Dedifferentiated amniotic fluid mesenchymal stem cell (primary cell): ENCODE data around the gene SS18.

Experiments used
- DNase-seq: peaks from one replicate; pipeline ENCODE4 v3.0.0-alpha.2; 2016; ENCODE audit errors: extremely low spot score

The SS18 gene

DNA sequence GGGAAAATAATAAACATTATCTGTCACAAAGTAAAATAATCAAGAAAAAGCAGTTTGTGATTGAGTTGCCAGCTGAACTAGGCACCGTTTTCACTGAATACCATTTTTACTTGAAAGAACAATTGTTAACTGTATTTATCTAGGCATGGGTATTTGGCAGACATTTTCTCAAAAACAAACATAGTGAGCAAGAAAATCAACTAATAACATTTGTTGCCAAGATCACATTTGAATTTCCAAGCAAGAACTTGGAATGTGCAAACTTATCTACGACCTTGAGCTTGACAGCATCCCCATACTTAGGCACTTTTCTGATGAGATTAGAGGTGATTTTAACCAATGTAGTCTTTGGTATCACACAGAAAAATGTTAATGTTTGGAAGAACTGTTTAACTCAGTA lies 16.7 kb downstream of the SS18 start:
- DNase-seq, result no peak

GRCh38 chr18:26071725-26072124 lies 18.7 kb downstream of the SS18 start:
- DNase-seq, result no peak

DNA sequence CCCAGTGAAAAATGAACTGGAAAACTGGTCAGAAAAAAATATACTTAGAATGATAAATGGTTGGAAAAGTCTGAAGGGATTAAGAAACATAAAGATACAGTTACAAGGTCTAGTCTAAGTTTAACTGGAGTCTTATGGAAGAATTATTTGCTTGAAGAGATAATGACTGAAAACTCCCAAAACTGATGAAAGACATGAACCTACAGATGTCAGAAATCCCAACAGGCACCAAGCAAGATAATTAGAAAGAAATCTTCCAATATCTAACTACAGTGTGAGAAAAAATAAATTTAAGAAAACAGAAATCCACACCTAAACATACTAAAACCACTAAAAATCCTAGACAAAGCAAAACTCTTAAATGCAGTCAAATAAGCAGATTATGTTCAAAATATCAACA lies 19.4 kb downstream of the SS18 start:
- no peak for DNase-seq

GRCh38 chr18:26059357-26059756 lies 31.1 kb downstream of the SS18 start:
- no peak for DNase-seq

GRCh38 chr18:26057344-26057773 lies 33.1 kb downstream of the SS18 start:
- DNase-seq, result no peak

DNA sequence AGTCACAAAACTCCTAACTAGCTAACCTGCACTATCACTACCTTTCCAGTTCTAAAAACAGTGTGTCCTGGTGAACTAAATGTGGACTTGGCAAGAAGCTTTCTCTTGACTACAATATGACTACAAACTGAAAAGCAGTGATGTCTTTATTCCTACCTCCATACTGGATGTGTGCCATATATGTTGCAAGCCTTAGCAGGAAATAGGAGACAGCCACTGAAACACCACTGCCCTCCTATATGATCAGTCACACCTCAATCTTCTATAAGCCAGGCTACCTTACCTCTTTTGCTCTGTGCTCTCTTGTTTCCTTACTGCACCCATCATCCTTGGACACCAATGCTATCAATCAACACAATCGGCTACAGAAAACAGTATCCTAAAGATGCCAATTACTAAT lies 34.1 kb downstream of the SS18 start:
- no peak for DNase-seq

GRCh38 chr18:26052505-26052904 lies 37.9 kb downstream of the SS18 start:
- DNase-seq, result no peak

GRCh38 chr18:26051843-26052242 lies 38.6 kb downstream of the SS18 start:
- DNase-seq, result no peak

DNA sequence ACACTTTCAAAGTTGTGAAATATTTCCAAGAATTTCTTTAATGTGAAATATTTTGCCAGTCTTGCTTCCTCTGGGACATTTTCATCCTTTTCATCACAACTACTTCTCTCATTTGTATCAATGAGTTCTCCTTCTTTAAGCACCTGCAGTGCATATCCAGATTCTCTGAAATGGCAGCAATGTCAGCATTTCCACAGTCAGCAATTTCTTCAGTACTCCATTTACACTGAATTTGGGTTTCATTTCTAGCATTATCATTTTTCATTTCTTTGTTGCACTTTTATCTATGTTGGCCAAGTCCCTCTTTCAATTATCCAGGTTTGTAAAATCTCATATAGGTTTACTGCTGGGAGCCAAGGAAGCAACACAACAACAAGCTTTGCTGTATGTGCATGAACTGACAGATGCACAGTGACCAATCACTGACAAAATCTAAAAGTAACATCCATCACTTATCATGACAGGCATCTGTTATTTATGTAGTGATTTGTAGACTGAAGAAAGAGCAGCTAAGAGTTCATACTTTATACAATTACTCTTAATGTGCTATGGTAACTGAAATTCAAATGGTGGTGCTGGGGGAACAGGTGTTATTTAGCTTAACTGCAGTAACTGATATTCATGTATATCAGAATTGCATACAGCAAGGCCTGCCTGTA lies 43.9 kb downstream of the SS18 start:
- no peak for DNase-seq

- no peak for DNase-seq
Measured at GRCh38 chr18:26044807-26045206, 45.6 kb downstream of the SS18 start.

- no peak for DNase-seq
Measured at GRCh38 chr18:26040051-26040656, 50.3 kb downstream of the SS18 start.

- no peak for DNase-seq
Measured at GRCh38 chr18:26039203-26039602, 51.2 kb downstream of the SS18 start.

GRCh38 chr18:26036635-26037034 lies 53.8 kb downstream of the SS18 start:
- DNase-seq, result no peak

GRCh38 chr18:26034850-26035497 lies 55.4 kb downstream of the SS18 start:
- DNase-seq, result no peak

DNA sequence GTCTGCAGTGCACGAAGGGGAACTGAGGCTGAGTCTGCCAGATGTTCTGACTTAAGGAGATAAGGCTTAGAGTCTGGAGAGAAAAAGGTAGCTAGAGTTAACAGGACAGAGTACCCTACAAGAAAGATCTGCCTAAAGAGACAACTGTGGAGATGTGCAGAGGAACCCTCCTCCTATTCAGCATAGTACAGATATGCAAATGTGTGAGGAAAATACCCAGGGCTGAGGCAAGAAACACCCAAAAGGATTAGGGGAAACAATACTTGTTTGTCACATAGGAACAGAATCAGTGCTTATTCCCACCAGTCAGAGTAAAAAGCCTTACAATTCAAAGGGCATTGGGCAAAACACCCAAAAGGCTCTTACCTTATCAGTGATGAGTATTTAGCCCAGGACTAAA lies 67.8 kb downstream of the SS18 start:
- DNase-seq, result no peak

GRCh38 chr18:26021061-26021754 lies 69.2 kb downstream of the SS18 start:
- no peak for DNase-seq

DNA sequence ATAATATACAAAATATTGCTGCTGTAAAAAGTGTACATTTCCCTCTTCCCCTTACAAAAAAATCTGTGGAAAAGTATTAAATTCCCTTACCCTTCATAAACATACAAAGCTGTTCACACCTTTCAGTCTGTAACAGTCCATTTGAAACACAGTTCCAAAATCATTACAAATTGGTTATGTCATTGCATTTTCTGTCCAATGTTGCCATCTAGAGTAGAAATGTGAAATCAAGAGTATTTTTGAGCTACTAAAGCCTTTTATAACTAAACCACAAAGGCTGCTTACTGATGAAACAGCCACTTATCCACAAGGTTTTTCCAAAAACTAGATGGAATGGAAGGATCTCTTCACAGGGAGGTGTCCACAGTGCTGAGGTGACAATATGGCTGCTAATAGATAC lies 72.5 kb downstream of the SS18 start:
- DNase-seq, result no peak

- no peak for DNase-seq
Measured at GRCh38 chr18:26014462-26014861, 76.0 kb downstream of the SS18 start.

GRCh38 chr18:26008619-26009018 lies 81.8 kb downstream of the SS18 start:
- DNase-seq, result no peak

- no peak for DNase-seq
Measured at GRCh38 chr18:26008096-26008495, 82.3 kb downstream of the SS18 start.

DNA sequence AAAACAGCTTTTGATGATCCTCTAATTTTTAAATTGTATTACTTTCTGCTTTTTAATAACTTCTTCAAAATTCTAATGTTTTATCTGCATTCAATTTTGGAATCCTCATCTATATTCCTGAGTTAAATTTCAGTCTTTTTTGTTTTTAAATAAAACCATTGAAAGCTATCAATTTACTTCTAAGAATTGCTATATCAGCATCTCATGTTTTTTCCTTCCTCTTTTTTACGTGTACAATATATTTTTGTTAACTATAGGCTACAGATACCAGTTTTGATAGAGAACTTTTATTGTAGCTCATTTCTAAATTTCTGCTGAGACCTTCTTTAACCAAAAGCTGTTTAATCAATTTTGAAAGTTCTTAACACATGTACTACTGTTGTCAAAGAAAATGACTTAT lies 84.5 kb downstream of the SS18 start:
- no peak for DNase-seq

DNA sequence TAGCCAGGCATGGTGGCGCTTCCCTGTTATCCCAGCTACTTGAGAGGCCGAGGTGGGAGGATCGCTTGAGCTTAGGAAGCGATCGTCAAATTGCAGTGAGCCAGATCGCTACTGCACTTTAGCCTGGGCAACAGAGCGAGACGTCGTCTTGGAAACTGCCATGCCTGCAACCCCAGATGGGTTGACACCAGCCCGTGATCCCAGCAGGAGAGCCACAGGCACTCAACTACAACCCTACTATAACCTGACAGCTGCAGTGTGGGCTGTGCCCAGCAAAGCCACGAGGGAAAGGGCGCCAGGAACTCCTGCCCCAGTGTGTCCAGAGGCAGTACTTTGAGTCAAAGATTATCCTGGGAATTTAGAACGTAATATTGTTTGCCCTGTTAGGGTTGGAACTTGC lies 85.6 kb downstream of the SS18 start:
- no peak for DNase-seq

DNA sequence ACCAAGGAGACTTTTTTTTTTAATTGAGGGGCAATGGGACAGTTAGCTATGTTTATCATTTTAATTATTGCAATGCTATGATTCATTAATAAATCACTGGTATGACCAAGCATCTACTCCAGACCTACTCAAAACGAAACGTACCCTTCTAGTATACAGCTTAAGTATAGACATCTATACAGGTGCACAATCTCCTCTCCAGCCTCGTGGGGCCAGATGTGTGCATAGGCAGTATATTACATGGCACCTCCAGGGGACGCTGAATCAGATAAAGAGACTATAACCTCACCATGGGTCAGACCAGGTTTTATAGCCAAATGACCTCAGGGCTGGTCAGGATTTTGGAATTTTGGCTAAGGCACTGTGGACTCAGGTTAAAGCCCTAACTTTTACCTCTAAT lies 86.6 kb downstream of the SS18 start:
- no peak for DNase-seq
